OCI-LY7 (cell line): ENCODE data around the gene ABCA3. TPM values are rescaled to one million over a fixed set of nuclear protein-coding genes. Genes with fewer than 3 reads are reported as not detected.

ENCODE experiments used
- BruUV-seq: library from RNA; stranded (reverse); fragments of 400-500 nt; replicated peaks from 2 replicates; lab custom pipeline; 2021; lab: Mats Ljungman, UMichigan
- CTCF ChIA-PET: fragments of 300-600 bp; sonication (Branson Sonifier 250); formaldehyde crosslinking; loops from one replicate; lab custom pipeline; 2022; ENCODE audit warnings: antibody characterized with exemption; ENCODE audit not compliant: unreplicated experiment; lab: Charles Lee
- POLR2A ChIA-PET: fragments of 300-600 bp; sonication (Branson Sonifier 250); formaldehyde crosslinking; loops from one replicate; lab custom pipeline; 2022; ENCODE audit warnings: antibody characterized with exemption; lab: Charles Lee
- DNase-seq: peaks from one replicate; pipeline ENCODE4 v3.0.0-alpha.2; 2015; ENCODE audit warnings: low spot score
- H2AFZ ChIP-seq: fragments of 200-600 bp; sonication (generic), shearing (Covaris generic); 2 replicates; pipeline ENCODE4 v1.6.1; 2014; ENCODE audit warnings: mild to moderate bottlenecking, antibody characterized with exemption, low read length, moderate library complexity
- H3K27ac ChIP-seq: fragments of 200-600 bp; sonication (generic); 2 replicates; pipeline ENCODE4 v1.5.1; 2014; ENCODE audit warnings: mixed run types, low read depth, mild to moderate bottlenecking, moderate library complexity, low read length, inconsistent platforms; ENCODE audit not compliant: poor library complexity, severe bottlenecking
- H3K36me3 ChIP-seq: fragments of 200-600 bp; sonication (generic); 2 replicates; pipeline ENCODE4 v1.6.1; 2014; ENCODE audit warnings: mild to moderate bottlenecking, antibody characterized with exemption, low read length, moderate library complexity, mixed read lengths; ENCODE audit not compliant: insufficient read depth
- H3K4me1 ChIP-seq: fragments of 200-600 bp; sonication (generic); 2 replicates; pipeline ENCODE4 v1.5.1; 2014; ENCODE audit warnings: mild to moderate bottlenecking, low read length; ENCODE audit not compliant: insufficient read depth, poor library complexity, severe bottlenecking
- H3K4me2 ChIP-seq: fragments of 200-600 bp; sonication (generic); 2 replicates; pipeline ENCODE4 v1.6.1; 2014; ENCODE audit warnings: mild to moderate bottlenecking, low read length
- H3K4me3 ChIP-seq: fragments of 200-600 bp; sonication (generic); 2 replicates; pipeline ENCODE4 v1.5.1; 2014; ENCODE audit warnings: mild to moderate bottlenecking, low read depth, low read length; ENCODE audit not compliant: poor library complexity, severe bottlenecking
- H3K79me2 ChIP-seq: fragments of 200-600 bp; sonication (generic); 2 replicates; pipeline ENCODE4 v1.6.1; 2016; ENCODE audit warnings: low read depth, mild to moderate bottlenecking, low read length, moderate library complexity, mixed read lengths; ENCODE audit not compliant: insufficient read depth
- H3K9me2 ChIP-seq: fragments of 200-600 bp; sonication (generic); 2 replicates; pipeline ENCODE4 v1.6.1; 2016; ENCODE audit warnings: mild to moderate bottlenecking, low read length, mixed read lengths; ENCODE audit not compliant: insufficient read depth
- H3K9me3 ChIP-seq: fragments of 200-600 bp; sonication (generic); 2 replicates; pipeline ENCODE4 v1.6.1; 2014; ENCODE audit warnings: mild to moderate bottlenecking, mixed run types, low read length, mixed read lengths
- H4K20me1 ChIP-seq: fragments of 200-600 bp; sonication (generic); 2 replicates; pipeline ENCODE4 v1.6.1; 2014; ENCODE audit warnings: mild to moderate bottlenecking, antibody characterized with exemption, low read length, moderate library complexity, mixed read lengths; ENCODE audit not compliant: insufficient read depth
- CTCF ChIP-seq: fragments of 200-600 bp; sonication (generic); conservative IDR thresholded peaks from 2 replicates; pipeline ENCODE4 v1.5.1; 2014; ENCODE audit warnings: mild to moderate bottlenecking, antibody characterized with exemption, low read length, moderate library complexity, mixed read lengths
- EZH2phosphoT487 ChIP-seq: fragments of 200-600 bp; sonication (generic); IDR thresholded peaks from 2 replicates; pipeline ENCODE4 v1.6.1; 2018; ENCODE audit warnings: low read depth, borderline replicate concordance, mild to moderate bottlenecking, mixed run types, antibody characterized with exemption, low read length, moderate library complexity, mixed read lengths
- intact Hi-C: fragments of 100-400 bp; cut with micrococcal nuclease; formaldehyde crosslinking; loops from one replicate; pipeline ENCODE4 v1.10.0; 2022; ENCODE audit not compliant: unreplicated experiment
- total RNA-seq, 2 experiments: library from RNA; depleted of rRNA in 1 of 2; stranded (reverse); fragments of >200 nt in 1 of 2; shearing (Covaris generic) in 1 of 2; gene quantifications; 2 replicates each; pipeline ENCODE4 v1.2.3, GENCODE V29; 2014 to 2022

Gene ABCA3
- total RNA-seq, 2 experiments from 2014 or later: 0.23 TPM; not detected in 1

DNA sequence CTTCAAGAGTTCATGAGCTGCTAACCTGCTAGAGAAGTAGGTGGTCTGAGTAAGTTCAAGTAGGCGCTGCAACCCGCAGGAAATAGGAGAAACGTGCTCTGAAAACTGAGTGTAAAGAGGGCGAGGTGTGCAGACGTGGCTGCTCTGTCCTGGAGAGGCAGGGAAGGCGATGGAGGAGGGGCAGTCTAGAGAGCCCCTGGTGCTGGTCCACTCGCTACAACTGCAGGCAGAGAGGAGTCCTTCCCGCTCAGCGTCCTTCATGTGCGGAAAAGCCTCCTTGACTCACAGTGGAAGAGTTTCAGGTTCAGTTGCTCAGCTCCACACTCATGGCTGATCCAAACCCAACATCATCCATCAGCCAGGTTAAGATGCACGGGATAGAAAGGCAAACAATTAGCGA lies 12.1 kb downstream of the ABCA3 start:
- TF ChIP-seq CTCF: no peak
- TF ChIP-seq EZH2phosphoT487: no peak
- no peaks in the 10 kb centered on the region for H3K9me3 ChIP-seq
- H3K4me1 ChIP-seq: no peaks in the 10 kb centered on the region
- H3K9me2 ChIP-seq: no peaks in the 10 kb centered on the region
- no peaks in the 10 kb centered on the region for H4K20me1 ChIP-seq
- no peak for DNase-seq
- no peak overlapping the region for H2AFZ ChIP-seq
- H3K79me2 ChIP-seq: no peaks in the 10 kb centered on the region
- BruUV-seq: no TSS peak
- intact Hi-C loops: no loop called here
- CTCF ChIA-PET: no interaction called here
- POLR2A ChIA-PET: no interaction called here
- no peak overlapping the region for H3K4me2 ChIP-seq
- H3K27ac ChIP-seq: no peak overlapping the region
- no peaks in the 10 kb centered on the region for H3K36me3 ChIP-seq
- no peak overlapping the region for H3K4me3 ChIP-seq

- no peaks in the 10 kb centered on the region for H4K20me1 ChIP-seq
- DNase-seq: no peak
- no peaks in the 10 kb centered on the region for H3K36me3 ChIP-seq
- POLR2A ChIA-PET: interaction anchor here (0.7 kb wide), 1 partner anchor 10 kb away, joined by 4 read pairs; no protein-coding TSS in a partner anchor
- no peaks in the 10 kb centered on the region for H3K9me3 ChIP-seq
- intact Hi-C loops: no loop called here
- no peaks in the 10 kb centered on the region for H3K4me1 ChIP-seq
- CTCF ChIA-PET: no interaction called here
- H3K9me2 ChIP-seq: no peaks in the 10 kb centered on the region
- TF ChIP-seq EZH2phosphoT487: no peak
- no peak overlapping the region for H3K27ac ChIP-seq
- H3K4me2 ChIP-seq: no peak overlapping the region
- no peak overlapping the region for H2AFZ ChIP-seq
- no peaks in the 10 kb centered on the region for H3K79me2 ChIP-seq
- no TSS peak for BruUV-seq
- no peak overlapping the region for H3K4me3 ChIP-seq
Measured at GRCh38 chr16:2326191-2326590, 14.3 kb downstream of the ABCA3 start.

- no peak for DNase-seq
- no TSS peak for BruUV-seq
- Histone ChIP-seq H4K20me1 (no peaks in the 10 kb centered on the region), H3K4me2 (no peak overlapping the region), H3K4me1 (no peaks in the 10 kb centered on the region), H3K4me3 (no peak overlapping the region), H3K36me3 (no peaks in the 10 kb centered on the region), H2AFZ (no peak overlapping the region), H3K27ac (no peak overlapping the region), H3K9me3 (no peaks in the 10 kb centered on the region), H3K9me2 (no peaks in the 10 kb centered on the region), H3K79me2 (no peaks in the 10 kb centered on the region)
- intact Hi-C loops: no loop called here
- no peak for TF ChIP-seq EZH2phosphoT487
- no peak for TF ChIP-seq CTCF
- CTCF ChIA-PET: no interaction called here
- POLR2A ChIA-PET: interaction anchor here (0.7 kb wide), 1 partner anchor 10 kb away, joined by 4 read pairs; no protein-coding TSS in a partner anchor
Measured at GRCh38 chr16:2325791-2326190, 14.7 kb downstream of the ABCA3 start.
